ENCODE data around the gene IER5L.

Gene IER5L

GRCh38 chr9:129143031-129143927 is 34.8 kb downstream of the IER5L start:
- ATAC-seq, result no peak
- no peaks in the 10 kb centered on the region for H3K9me3 Mint-ChIP-seq
- peak overlapping the region; percentile 25 for H3K4me3 Mint-ChIP-seq
- H3K27me3 Mint-ChIP-seq, result no peaks in the 10 kb centered on the region
- peaks cover 66% of the 10 kb centered on the region for H3K4me1 Mint-ChIP-seq
- H3K27ac Mint-ChIP-seq, result peak overlapping the region; percentile 99
- peaks cover 26% of the 10 kb centered on the region for H3K36me3 Mint-ChIP-seq

GRCh38 chr9:129142138-129142935 is 35.7 kb downstream of the IER5L start:
- no peaks in the 10 kb centered on the region for H3K27me3 Mint-ChIP-seq
- peak overlapping the region; percentile 46 for H3K4me3 Mint-ChIP-seq
- H3K9me3 Mint-ChIP-seq, result no peaks in the 10 kb centered on the region
- H3K4me1 Mint-ChIP-seq, result peaks cover 63% of the 10 kb centered on the region
- H3K36me3 Mint-ChIP-seq, result peaks cover 32% of the 10 kb centered on the region
- ATAC-seq, result no peak
- peak overlapping the region; percentile 99 for H3K27ac Mint-ChIP-seq

DNA sequence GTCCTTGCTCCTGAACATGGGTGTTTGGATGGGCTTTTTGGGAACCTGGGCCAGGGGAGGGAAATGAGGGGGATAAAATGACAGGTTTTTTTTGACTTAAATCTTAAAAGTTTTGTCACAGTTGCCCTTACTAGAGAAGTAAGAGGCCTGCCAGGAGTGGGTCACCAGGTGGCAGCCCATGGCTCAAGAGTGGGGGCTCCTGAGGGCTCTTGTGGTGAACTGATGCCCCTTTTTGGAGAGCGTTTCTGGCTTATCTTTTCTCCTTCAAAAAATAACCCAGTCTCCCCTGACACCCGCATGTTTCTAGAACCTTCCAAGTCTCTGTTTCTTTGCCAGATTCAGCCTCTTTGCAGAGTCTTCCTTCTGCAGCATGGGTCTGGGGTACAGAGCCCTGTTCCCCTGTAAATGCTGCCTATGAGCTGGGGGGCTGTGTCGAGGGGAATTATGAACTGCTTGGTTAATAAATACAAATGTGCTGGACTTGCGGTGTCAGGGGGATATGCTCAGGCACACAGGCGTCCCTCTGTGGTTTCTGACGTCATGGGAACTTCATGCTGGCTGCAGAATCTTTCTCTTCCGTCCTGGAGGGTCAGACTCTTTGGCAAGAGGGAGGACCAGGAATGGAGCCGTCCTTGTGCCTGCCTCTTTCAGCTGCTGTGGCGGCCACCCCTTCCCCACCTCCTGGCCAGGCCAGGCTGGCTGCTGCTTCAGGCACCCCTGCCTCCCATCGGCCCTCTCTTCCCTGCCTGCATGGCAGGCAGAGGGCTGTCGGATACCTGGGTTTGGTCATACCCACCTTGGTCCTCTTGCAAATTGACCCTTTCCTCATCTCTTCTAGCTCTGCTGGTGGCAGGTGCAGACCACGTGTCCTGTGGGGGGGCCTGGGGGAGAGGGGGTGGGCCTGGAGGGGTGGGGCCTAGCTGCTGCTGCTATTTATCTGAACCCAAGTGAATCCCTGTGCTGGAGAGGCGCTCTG is 36.7 kb downstream of the IER5L start:
- peak overlapping the region; percentile 89 for H3K4me3 Mint-ChIP-seq
- no peaks in the 10 kb centered on the region for H3K27me3 Mint-ChIP-seq
- no peaks in the 10 kb centered on the region for H3K9me3 Mint-ChIP-seq
- H3K27ac Mint-ChIP-seq, result peak overlapping the region; percentile 99
- peaks cover 56% of the 10 kb centered on the region for H3K4me1 Mint-ChIP-seq
- no peak for ATAC-seq
- peaks cover 33% of the 10 kb centered on the region for H3K36me3 Mint-ChIP-seq

- ATAC-seq, result peak; percentile 59
- Mint-ChIP-seq H3K27ac (peak overlapping the region; percentile 99), H3K27me3 (no peaks in the 10 kb centered on the region), H3K4me1 (peaks cover 56% of the 10 kb centered on the region), H3K4me3 (peak overlapping the region; percentile 89), H3K36me3 (peaks cover 31% of the 10 kb centered on the region), H3K9me3 (no peaks in the 10 kb centered on the region)
Observed at GRCh38 chr9:129140397-129141065, 37.5 kb downstream of the IER5L start.

DNA sequence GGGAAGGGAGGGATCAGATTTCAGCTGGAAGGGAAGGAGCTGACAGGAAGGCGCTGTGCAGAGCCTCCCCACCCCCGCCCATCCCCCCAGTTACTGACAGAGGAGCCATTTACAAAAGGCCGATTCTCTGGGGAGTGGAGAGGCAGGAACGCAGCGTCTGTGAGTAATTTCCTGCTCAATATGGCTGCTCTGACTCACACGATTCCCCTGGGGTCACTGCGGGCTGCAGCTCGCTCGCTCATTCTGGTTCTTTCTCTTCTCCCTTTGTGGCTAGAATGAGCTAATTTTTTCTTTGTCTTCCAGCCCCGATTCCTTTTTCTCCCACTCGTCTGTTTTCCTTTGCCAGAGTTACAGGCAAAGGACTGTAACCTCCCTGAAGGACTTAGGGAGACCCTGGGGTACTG is 38.1 kb downstream of the IER5L start:
- ATAC-seq, result peak; percentile 95
- peaks cover 56% of the 10 kb centered on the region for H3K4me1 Mint-ChIP-seq
- H3K9me3 Mint-ChIP-seq, result no peaks in the 10 kb centered on the region
- peak overlapping the region; percentile 99 for H3K27ac Mint-ChIP-seq
- peaks cover 31% of the 10 kb centered on the region for H3K36me3 Mint-ChIP-seq
- H3K4me3 Mint-ChIP-seq, result peak overlapping the region; percentile 89
- H3K27me3 Mint-ChIP-seq, result no peaks in the 10 kb centered on the region

DNA sequence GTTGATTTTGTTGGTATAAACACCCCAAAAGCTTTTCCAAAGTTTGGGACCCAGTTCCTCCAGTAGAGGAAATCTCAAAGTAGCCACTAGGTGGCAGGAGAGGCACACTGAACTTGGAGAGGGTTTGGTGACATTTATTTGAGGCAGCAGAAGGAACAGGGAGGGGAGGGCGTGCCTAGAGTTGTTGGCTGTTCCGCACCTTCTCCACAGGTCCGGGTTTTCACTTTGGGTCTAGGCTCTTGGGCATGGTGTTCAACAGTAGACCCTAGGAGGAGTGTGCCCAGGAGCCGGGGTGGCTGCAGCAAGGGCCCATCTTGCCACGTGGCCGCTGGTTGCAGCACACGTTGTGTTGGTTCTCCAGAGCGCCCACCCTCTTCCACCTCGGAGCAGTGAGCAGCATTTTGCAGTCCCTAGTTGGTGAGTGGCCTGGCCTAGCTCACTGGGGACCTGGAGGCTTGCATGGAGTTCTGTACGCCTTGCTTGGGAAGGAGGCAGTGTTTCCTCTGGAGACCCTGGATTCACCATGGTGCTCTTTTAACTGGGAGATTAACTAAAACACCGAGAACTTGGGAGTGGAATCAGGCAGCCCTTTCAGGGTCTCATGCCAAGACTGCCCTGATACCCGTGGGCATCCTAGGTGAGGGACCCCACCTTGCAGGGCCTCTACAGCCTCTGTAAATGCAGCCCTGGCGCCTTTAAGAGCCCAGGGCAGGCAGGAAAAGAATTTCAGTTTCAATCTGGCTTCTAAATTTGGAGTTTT is 38.6 kb downstream of the IER5L start:
- ATAC-seq, result peak; percentile 75
- H3K4me1 Mint-ChIP-seq, result peaks cover 56% of the 10 kb centered on the region
- peak overlapping the region; percentile 89 for H3K4me3 Mint-ChIP-seq
- no peaks in the 10 kb centered on the region for H3K27me3 Mint-ChIP-seq
- peaks cover 31% of the 10 kb centered on the region for H3K36me3 Mint-ChIP-seq
- H3K9me3 Mint-ChIP-seq, result no peaks in the 10 kb centered on the region
- H3K27ac Mint-ChIP-seq, result peak overlapping the region; percentile 99

DNA sequence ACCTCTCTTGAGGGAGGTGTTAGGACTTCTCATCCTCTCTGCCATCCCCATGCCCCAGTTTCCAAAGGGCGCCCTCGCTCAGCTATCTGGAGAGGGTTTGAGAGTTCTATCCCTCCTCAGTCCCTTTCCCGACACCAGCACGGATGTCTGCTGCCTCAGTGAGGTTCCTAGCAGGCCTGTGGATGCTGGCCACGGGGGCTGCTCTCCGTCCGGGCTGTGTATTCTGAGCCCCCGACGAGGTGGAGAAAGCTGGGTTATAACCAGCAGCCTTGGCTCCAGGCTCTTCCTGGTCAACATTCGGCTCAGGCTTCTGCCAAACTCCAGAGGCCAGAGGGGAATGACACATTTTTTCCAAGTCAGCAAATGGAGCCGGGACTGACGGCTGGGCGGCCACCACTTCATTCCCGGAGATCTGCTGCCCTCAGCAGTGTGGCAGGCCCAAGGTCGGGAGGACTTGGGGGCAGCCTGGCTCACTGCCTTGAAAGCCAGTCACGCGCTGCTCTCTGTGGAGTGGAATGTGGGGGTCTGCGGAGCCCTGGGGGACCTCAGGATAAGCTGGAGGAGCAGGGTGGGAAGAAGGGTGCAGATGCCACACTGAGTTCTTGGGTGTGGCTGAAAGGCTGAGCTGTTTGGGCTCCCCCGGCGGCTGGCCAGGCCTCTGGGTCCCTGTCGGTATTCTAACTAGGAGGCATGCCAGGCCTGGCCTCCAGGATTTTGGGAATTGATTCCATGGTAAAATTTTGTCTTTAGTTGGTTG is 39.4 kb downstream of the IER5L start:
- ATAC-seq, result no peak
- Mint-ChIP-seq H3K36me3 (peaks cover 28% of the 10 kb centered on the region), H3K27ac (peak overlapping the region; percentile 99), H3K4me1 (peaks cover 50% of the 10 kb centered on the region), H3K4me3 (no peak overlapping the region), H3K27me3 (no peaks in the 10 kb centered on the region), H3K9me3 (no peaks in the 10 kb centered on the region)

GRCh38 chr9:129138144-129138462 is 40.0 kb downstream of the IER5L start:
- ATAC-seq, result no peak
- H3K27ac Mint-ChIP-seq, result no peak overlapping the region
- no peaks in the 10 kb centered on the region for H3K27me3 Mint-ChIP-seq
- peaks cover 31% of the 10 kb centered on the region for H3K36me3 Mint-ChIP-seq
- peaks cover 44% of the 10 kb centered on the region for H3K4me1 Mint-ChIP-seq
- no peak overlapping the region for H3K4me3 Mint-ChIP-seq
- no peaks in the 10 kb centered on the region for H3K9me3 Mint-ChIP-seq

- no peak for ATAC-seq
- H3K36me3 Mint-ChIP-seq, result peaks cover 31% of the 10 kb centered on the region
- H3K27ac Mint-ChIP-seq, result no peak overlapping the region
- H3K4me1 Mint-ChIP-seq, result peaks cover 38% of the 10 kb centered on the region
- no peak overlapping the region for H3K4me3 Mint-ChIP-seq
- no peaks in the 10 kb centered on the region for H3K27me3 Mint-ChIP-seq
- H3K9me3 Mint-ChIP-seq, result no peaks in the 10 kb centered on the region
Observed at GRCh38 chr9:129137292-129138143, 40.5 kb downstream of the IER5L start.

DNA sequence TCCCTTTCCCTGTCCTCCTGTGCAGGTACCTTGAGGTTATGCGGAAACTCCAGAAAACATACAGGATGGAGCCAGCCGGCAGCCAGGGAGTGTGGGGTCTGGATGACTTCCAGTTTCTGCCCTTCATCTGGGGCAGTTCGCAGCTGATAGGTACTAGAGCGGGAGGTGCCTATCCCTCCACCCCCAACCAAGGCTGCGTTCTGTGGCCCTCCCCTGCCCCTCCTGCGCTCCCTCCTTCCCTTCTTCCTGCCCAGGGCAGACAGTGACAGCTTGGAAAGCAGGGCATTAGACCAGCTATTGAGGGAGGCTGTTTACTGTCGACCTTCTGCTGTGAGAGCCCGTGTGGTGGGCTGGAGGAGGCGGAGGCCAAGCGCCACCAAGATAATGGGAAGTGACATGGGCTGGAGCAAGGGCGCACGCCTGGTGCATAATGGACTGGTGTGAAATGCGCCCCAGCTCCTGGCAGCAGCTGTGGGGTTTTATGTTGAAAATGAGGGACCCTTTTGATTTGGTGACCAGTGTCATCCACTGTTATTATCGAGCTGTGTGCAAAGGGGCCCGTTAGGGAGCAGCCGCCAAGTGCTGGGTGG is 41.5 kb downstream of the IER5L start:
- Mint-ChIP-seq H3K9me3 (no peaks in the 10 kb centered on the region), H3K27ac (no peak overlapping the region), H3K4me3 (no peak overlapping the region), H3K27me3 (no peaks in the 10 kb centered on the region), H3K4me1 (peaks cover 34% of the 10 kb centered on the region), H3K36me3 (peaks cover 31% of the 10 kb centered on the region)
- no peak for ATAC-seq

DNA sequence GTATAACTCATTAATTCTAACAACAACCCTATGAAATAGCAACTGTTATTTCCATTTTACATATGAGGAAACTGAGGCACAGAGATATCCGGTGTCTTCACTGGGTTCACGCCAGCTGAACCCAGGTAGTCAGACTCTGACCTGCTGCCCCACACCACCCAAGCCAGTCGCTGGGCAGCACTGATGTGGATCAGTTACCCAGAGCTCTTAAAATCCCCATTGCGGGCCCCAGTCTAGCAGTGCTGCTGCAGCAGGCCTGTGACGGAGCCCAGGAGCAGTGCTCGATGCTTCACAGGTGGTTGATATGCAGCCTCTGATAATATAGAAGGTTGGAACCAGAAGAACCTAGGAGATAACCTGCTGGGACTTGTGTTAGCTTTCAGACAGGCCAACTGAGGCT is 42.6 kb downstream of the IER5L start:
- Mint-ChIP-seq H3K27me3 (no peaks in the 10 kb centered on the region), H3K36me3 (peaks cover 37% of the 10 kb centered on the region), H3K9me3 (no peaks in the 10 kb centered on the region), H3K27ac (no peak overlapping the region), H3K4me3 (no peak overlapping the region), H3K4me1 (peaks cover 26% of the 10 kb centered on the region)
- no peak for ATAC-seq

DNA sequence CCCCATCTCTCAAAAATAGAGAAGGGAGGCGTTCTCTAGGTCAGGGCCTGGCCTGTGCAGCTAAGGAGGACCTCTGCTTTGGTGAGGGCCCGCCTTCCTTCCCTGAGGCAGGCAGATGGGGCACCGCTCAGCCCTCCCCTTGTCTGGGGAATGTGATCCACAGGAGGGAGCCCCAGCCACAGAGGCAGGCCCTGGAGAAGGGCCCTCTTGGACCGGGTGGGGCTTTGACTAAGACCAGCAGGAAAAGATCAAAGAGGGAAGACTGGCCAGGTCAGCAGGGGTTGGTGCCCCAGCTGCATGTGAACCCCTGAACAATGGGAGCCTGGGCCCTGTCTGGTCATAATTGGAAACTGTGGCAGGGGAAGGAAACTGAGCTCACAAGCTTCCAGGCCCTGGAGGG is 45.0 kb downstream of the IER5L start:
- Mint-ChIP-seq H3K4me3 (no peak overlapping the region), H3K27me3 (no peaks in the 10 kb centered on the region), H3K9me3 (no peaks in the 10 kb centered on the region), H3K27ac (no peak overlapping the region), H3K36me3 (peaks cover 38% of the 10 kb centered on the region), H3K4me1 (peaks cover 8% of the 10 kb centered on the region)
- ATAC-seq, result no peak

Data from stimulated activated memory B cell treated with anti-CD40 and anti-IgM and Interleukin-4, amounts not matched to agents 10 μg/mL and 1 μg/mL and 100 μg/mL, for 72 hours (primary cell).